AG10803 (cell line): ENCODE results near the gene SPINT2.

Source experiments
- DNase-seq: peaks from one replicate; pipeline ENCODE4 v3.0.0; 2010; ENCODE audit warnings: low read depth
- H3K4me3 ChIP-seq: 2 replicates; pipeline ENCODE4 v1.5.1; 2011; ENCODE audit warnings: mild to moderate bottlenecking, low read length, control low read depth
- CTCF ChIP-seq: conservative IDR thresholded peaks from 2 replicates; pipeline ENCODE4 v1.5.1; 2011; ENCODE audit warnings: mild to moderate bottlenecking, low read length, control low read depth, inconsistent platforms

SPINT2 gene

DNA sequence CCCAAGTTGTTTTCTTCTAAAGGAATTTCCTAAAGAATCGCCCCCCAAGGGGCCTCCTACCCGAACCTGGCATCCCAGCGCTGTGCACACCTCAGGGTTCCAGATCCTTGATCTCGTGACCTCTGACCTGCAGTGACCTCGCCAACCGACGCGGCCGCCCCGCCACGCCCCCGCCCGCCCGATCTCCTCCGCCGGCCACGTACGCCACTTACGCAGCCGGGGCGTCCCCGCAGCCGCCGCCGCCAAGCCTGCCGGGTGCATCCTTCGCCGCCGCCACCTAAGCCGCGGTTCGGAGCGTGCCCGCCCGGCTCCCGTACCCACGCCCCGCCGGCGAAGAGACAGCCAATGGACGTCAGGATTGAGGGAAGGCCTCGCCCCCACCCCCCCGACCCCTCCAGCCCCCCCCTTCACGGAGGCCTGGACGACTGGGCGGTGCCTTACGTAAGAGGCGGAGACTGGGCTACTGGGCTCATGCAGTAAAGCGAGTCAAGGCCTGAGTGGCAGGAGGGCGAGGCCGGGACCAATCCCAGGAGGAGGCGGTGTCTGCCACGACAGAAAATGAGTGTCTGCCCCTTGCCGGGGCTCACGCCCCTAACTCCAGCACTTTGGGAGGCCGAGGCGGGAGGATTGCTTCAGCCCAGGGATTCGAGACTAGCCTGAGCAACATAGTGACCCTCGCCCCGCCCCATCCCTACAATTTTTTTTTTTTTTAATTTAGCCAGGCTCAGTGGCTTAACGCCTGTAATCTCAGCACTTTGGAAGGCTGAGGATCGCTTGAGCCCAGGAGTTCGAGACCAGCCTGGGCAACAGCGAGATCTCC, 51.5 kb downstream of the SPINT2 start, which contains the start of gene YIF1B:
Gene YIF1B (minus strand): TSS at position 291 of the 820 bp plus-strand sequence. CDS start 30 bp downstream, at position 261.
- H3K4me3 ChIP-seq = peak within 1 kb of the TSS; percentile 85
- DNase-seq = peak; percentile 97
- no peak for TF ChIP-seq CTCF

GRCh38 chr19:38316477-38317067, 52.2 kb downstream of the SPINT2 start:
- DNase-seq = no peak
- H3K4me3 ChIP-seq = peak overlapping the region; percentile 49
- no peak for TF ChIP-seq CTCF

DNA sequence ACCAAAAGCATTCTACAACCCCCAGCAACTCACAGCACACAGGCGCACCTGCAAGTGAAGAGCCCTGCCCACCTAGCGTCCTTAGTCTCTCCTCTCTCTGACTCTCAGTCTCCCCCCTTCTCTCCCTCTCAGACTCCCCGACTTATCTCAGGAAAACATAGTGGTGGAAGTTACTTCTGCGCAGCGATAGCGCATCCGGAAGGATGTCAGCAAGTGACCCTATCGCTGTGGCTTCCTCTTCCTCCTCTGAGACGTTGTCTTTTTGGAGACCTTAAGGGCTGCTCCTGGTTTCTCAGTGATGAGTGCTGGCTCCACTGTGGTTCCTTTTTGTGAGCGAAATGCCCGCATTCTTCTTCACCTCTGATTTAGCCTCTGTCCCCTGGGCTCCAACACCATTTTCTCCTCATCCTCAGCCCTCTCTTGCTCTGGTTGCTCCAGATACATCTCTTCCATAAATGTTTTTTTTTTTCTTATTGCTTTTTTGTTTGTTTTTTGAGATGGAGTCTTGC, 52.8 kb downstream of the SPINT2 start:
- no peak for TF ChIP-seq CTCF
- no peak for DNase-seq
- no peak overlapping the region for H3K4me3 ChIP-seq

DNA sequence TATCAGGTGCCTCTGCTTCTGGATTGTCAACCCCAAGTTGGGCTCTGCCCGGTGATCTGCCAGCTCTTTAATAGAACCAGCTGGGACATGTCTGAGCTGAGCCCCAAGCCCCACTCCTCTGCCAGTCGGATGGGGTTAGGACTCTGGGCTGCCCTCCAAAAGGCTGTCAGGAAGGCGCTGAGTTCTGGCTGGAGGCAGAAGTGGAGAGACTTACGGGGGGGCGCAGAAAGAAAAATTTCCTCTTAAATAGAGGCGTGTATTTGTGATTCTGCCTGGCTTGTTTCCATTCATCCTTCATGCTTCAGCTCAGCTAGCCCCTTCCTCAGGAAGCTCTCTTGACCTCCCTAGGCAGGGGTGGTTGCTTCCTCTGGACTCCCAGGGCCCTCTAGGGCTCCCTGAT, 54.3 kb downstream of the SPINT2 start:
- no peak for TF ChIP-seq CTCF
- H3K4me3 ChIP-seq = no peak overlapping the region
- no peak for DNase-seq

DNA sequence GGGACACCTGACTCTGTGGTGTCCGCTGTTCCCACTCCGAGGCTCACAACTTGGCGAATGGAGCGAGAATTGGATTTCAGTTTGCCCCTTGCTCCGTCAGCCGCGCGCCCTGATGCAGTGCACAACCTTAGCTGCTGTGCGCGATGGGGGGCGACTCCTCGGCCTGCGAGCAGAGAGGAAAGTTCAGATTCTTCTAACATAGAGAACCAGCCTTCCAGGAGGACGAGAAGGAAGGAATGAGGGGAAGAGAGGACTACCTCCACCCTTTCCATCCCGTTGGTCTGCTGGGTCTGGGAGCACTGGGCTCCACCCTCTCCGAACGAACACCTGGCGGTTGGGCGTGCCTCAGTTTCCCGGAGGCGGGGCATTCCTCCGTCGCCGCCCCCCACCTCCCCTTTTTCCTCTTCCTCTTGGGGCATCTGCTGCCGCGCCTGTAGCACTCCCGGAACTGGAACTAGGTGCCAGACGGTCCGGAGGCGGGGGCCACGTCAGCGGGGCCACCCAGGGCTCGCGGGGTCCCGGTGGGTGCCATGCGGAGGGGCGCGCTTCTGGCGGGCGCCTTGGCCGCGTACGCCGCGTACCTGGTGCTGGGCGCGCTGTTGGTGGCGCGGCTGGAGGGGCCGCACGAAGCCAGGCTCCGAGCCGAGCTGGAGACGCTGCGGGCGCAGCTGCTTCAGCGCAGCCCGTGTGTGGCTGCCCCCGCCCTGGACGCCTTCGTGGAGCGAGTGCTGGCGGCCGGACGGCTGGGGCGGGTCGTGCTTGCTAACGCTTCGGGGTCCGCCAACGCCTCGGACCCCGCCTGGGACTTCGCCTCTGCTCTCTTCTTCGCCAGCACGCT, 55.3 kb downstream of the SPINT2 start, which contains the start of gene KCNK6:
Gene KCNK6 (plus strand): TSS at position 425 of the 838 bp plus-strand sequence. CDS start 106 bp downstream, at position 531.
- DNase-seq = peak; percentile 15
- peak within 1 kb of the TSS; percentile 71 for H3K4me3 ChIP-seq
- no peak for TF ChIP-seq CTCF

- peak overlapping the region; percentile 71 for H3K4me3 ChIP-seq
- no peak for TF ChIP-seq CTCF
- no peak for DNase-seq
Measured at GRCh38 chr19:38320969-38321339, 56.6 kb downstream of the SPINT2 start.
